Measurements from ENCODE around the gene NOS1AP.

DNA sequence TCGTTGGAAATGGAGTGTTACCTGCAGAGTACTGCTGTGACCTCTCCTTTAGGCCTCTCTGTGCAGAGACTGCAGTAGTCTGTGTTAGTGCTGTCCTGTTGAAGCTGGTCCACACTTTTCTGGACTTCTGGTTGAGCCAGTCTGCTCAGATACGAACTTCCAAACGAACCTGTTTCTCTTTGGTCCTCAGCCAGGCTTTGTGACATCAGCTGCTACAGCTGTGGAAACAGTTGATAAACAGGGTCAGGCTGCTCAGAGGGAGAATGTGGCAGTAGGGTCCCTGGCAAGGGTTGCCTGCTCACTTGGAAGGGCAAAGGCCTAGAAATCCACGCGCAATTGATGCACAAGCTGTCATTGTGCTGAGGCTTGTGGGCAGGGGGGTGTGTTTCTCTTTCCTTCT lies 98.8 kb downstream of the NOS1AP start:
- TF ChIP-seq CTCF (conservative IDR thresholded peaks at IDR 0.05; ENCODE audit: low read length) (no peak), EZH2phosphoT487 (IDR thresholded peaks at IDR 0.05; ENCODE audit: borderline replicate concordance, low read depth, low read length) (no peak)

Measured in OCI-LY7 (cell line).